GM21360 (cell line): ENCODE results near the gene CRYBA2.

ENCODE experiments used
- ATAC-seq: cut with Tn5 transposase; IDR thresholded peaks from one replicate; pipeline ENCODE4 v1.9.1; 2021; ENCODE audit warnings: mild to moderate bottlenecking, moderate library complexity; ENCODE audit not compliant: unreplicated experiment

The CRYBA2 gene

GRCh38 chr2:218983263-218983933, 9.8 kb downstream of the CRYBA2 start:
- no peak for ATAC-seq

- ATAC-seq = no peak
Measured at GRCh38 chr2:218982586-218983262, 10.5 kb downstream of the CRYBA2 start.

GRCh38 chr2:218981881-218982585, 11.2 kb downstream of the CRYBA2 start:
- no peak for ATAC-seq

- ATAC-seq = no peak
Measured at GRCh38 chr2:218981390-218981880, 11.8 kb downstream of the CRYBA2 start.

GRCh38 chr2:218980735-218981389, 12.4 kb downstream of the CRYBA2 start:
- no peak for ATAC-seq

- peak; percentile 87 for ATAC-seq
Measured at GRCh38 chr2:218979846-218980734, 13.1 kb downstream of the CRYBA2 start.

GRCh38 chr2:218975060-218975777, 18.0 kb downstream of the CRYBA2 start:
- no peak for ATAC-seq

- ATAC-seq = no peak
Measured at GRCh38 chr2:218970894-218971293, 22.3 kb downstream of the CRYBA2 start.

- ATAC-seq = no peak
Measured at GRCh38 chr2:218964041-218964771, 29.0 kb downstream of the CRYBA2 start.

- ATAC-seq = no peak
Measured at GRCh38 chr2:218963601-218964000, 29.6 kb downstream of the CRYBA2 start.

GRCh38 chr2:218962859-218963492, 30.2 kb downstream of the CRYBA2 start:
- ATAC-seq = no peak

- no peak for ATAC-seq
Measured at GRCh38 chr2:218961651-218962570, 31.3 kb downstream of the CRYBA2 start.

GRCh38 chr2:218961229-218961628, 32.0 kb downstream of the CRYBA2 start:
- no peak for ATAC-seq

GRCh38 chr2:218960309-218961165, 32.7 kb downstream of the CRYBA2 start:
- no peak for ATAC-seq

GRCh38 chr2:218959761-218960308, 33.4 kb downstream of the CRYBA2 start:
- peak; percentile 9 for ATAC-seq

GRCh38 chr2:218959141-218959731, 34.0 kb downstream of the CRYBA2 start, which contains the start of gene CDK5R2:
Gene CDK5R2, plus strand, starts transcription at chr2:218959666. Its CDS starts 155 bp downstream, at chr2:218959821.
- ATAC-seq = peak; percentile 97
